TTC549 (cell line): ENCODE results near the gene TMC2.
"Not testable (repeated sequence)": the region's sequence is repeated elsewhere in the genome, so short reads cannot be mapped to it uniquely, and the experiment has no call there.

Source experiments
- FAIRE-seq: peaks from 2 replicates; lab custom pipeline; 2012; peaks lifted over from hg19 to GRCh38; lab: Jason Lieb, UNC

TMC2 gene

GRCh38 chr20:2536560-2536986 lies at the start of gene TMC2:
Gene TMC2, plus strand, starts transcription at chr20:2536573. Its CDS starts 49 bp downstream, at chr20:2536622.
- FAIRE-seq, result no peak

- FAIRE-seq, result not testable (repeated sequence)
Observed at GRCh38 chr20:2502808-2503384, 33.5 kb upstream of the TMC2 start.

- FAIRE-seq, result not testable (repeated sequence)
Observed at GRCh38 chr20:2504803-2505202, 31.6 kb upstream of the TMC2 start.

- FAIRE-seq, result not testable (repeated sequence)
Observed at GRCh38 chr20:2506426-2506825, 29.9 kb upstream of the TMC2 start.

GRCh38 chr20:2507464-2507863 lies 28.9 kb upstream of the TMC2 start:
- no peak for FAIRE-seq

GRCh38 chr20:2507875-2508630 lies 28.3 kb upstream of the TMC2 start:
- FAIRE-seq, result no peak

- FAIRE-seq, result no peak
Observed at GRCh38 chr20:2508631-2509467, 27.5 kb upstream of the TMC2 start, which contains the start of gene ZNF343. Gene ZNF343, minus strand, starts transcription at chr20:2508915. Its CDS starts 15,020 bp downstream, at chr20:2493895.

- no peak for FAIRE-seq
Observed at GRCh38 chr20:2509468-2509781, 26.9 kb upstream of the TMC2 start.

- FAIRE-seq, result no peak
Observed at GRCh38 chr20:2509794-2510193, 26.6 kb upstream of the TMC2 start.

- FAIRE-seq, result no peak
Observed at GRCh38 chr20:2515203-2515602, 21.2 kb upstream of the TMC2 start.

GRCh38 chr20:2516399-2516798 lies 20.0 kb upstream of the TMC2 start:
- FAIRE-seq, result no peak

- FAIRE-seq, result no peak
Observed at GRCh38 chr20:2518096-2518495, 18.3 kb upstream of the TMC2 start.

GRCh38 chr20:2518558-2518957 lies 17.8 kb upstream of the TMC2 start:
- no peak for FAIRE-seq

GRCh38 chr20:2519115-2519809 lies 17.1 kb upstream of the TMC2 start:
- no peak for FAIRE-seq

- FAIRE-seq, result no peak
Observed at GRCh38 chr20:2520617-2521016, 15.8 kb upstream of the TMC2 start.

GRCh38 chr20:2521369-2522305 lies 14.7 kb upstream of the TMC2 start:
- no peak for FAIRE-seq

GRCh38 chr20:2522826-2523429 lies 13.4 kb upstream of the TMC2 start:
- not testable (repeated sequence) for FAIRE-seq

GRCh38 chr20:2523919-2524708 lies 12.3 kb upstream of the TMC2 start:
- FAIRE-seq, result no peak

- no peak for FAIRE-seq
Observed at GRCh38 chr20:2524709-2525506, 11.5 kb upstream of the TMC2 start.
